Inflammatory macrophage treated with lipopolysaccharide for 4 hours (primary cell): Measurements from ENCODE around the gene GLO1.
A peak's percentile ranks its signal among the peaks of the same experiment; 100 is the strongest.

Experiments
- DNase-seq: peaks from one replicate; pipeline ENCODE4 v3.0.0-alpha.2; 2020

The GLO1 gene

GRCh38 chr6:38702558-38703397 lies at the start of gene GLO1:
Gene GLO1 (minus strand): TSS chr6:38703145. CDS start chr6:38703054, 91 bp downstream.
- peak; percentile 98 for DNase-seq

- DNase-seq, result no peak
These were observed 48.1 kb upstream of the GLO1 start for GRCh38 chr6:38750968-38751615.

DNA sequence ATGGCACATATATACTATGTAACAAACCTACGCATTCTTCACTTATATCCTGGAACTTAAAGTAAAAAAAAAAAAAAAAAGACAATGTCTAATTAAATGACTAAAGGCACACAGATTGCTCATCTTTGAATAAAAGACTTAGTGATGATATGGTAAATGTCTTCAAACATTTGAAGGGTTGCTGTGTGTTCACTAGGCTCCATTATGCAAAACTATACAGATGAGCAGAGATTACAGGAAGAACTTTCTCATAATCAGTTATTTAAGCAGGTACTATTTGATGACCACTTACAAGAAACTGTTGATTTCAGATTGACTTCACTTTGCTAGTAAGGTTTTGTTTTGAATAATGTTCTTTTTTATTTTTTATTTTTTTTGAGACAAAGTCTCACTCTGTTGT lies 46.5 kb upstream of the GLO1 start:
- DNase-seq, result no peak

GRCh38 chr6:38739532-38739931 lies 36.6 kb upstream of the GLO1 start:
- DNase-seq, result no peak

GRCh38 chr6:38738261-38738660 lies 35.3 kb upstream of the GLO1 start:
- no peak for DNase-seq

GRCh38 chr6:38736951-38737350 lies 34.0 kb upstream of the GLO1 start:
- DNase-seq, result no peak

- no peak for DNase-seq
These were observed 27.4 kb upstream of the GLO1 start for GRCh38 chr6:38730140-38730862.

DNA sequence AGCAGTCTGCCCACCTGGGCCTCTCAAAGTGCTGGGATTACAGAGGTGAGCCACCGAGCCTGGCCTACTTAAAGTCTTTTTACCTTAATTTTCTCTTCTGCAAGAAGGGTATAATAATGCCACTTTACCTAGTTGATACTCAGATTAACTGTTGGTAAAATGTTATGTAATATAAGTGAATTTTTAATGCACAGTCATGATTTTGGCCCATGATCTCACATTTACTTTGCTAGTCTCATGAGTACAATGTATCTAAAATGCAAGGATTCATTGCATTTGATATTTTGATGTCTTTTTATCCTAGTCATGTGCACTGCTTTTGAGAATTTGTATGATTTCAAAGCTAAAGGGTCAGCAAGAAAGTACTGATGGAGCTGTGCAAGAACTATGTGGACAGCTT lies 25.3 kb upstream of the GLO1 start:
- DNase-seq, result no peak

DNA sequence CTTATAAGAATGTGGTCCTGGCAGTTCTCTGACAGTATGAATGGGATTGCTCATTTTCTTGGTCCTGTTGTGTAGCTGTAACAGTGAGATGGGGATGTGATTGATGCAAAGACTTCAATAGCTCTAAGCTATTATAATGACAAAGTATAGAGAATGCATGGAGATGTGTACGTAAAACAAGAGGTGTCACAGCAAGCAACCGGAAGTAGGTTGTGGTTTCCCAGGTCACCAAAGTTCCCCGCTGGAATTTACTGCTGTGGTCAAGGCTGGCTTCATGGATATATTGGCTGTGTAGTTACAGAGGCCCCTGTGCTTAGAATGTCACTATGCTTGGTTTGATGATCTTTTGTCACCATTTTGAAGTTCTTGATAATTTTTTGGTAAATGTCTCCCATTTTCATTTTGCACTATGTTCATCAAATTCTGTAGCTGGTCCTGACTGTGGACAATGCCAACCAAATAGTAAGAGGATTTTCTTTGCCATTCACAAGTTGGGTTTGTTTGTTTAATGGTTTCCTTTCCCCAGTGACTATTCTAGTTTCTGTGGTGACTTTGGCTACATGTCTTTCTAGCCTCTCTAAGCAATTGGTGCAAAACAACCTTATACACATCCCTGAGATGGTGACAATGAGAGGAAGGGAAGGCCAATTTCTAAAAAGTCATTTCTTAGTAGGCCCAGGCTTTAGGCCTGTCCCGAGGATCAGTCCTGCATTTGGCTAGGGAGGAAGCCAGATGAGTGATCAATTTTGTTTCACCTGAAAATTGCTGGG lies 22.7 kb upstream of the GLO1 start:
- DNase-seq, result no peak

- no peak for DNase-seq
These were observed 21.4 kb upstream of the GLO1 start for GRCh38 chr6:38724343-38724742.

- no peak for DNase-seq
These were observed 20.8 kb upstream of the GLO1 start for GRCh38 chr6:38723783-38724182.

GRCh38 chr6:38722727-38723334 lies 19.9 kb upstream of the GLO1 start:
- DNase-seq, result no peak

GRCh38 chr6:38722038-38722437 lies 19.1 kb upstream of the GLO1 start:
- DNase-seq, result no peak

DNA sequence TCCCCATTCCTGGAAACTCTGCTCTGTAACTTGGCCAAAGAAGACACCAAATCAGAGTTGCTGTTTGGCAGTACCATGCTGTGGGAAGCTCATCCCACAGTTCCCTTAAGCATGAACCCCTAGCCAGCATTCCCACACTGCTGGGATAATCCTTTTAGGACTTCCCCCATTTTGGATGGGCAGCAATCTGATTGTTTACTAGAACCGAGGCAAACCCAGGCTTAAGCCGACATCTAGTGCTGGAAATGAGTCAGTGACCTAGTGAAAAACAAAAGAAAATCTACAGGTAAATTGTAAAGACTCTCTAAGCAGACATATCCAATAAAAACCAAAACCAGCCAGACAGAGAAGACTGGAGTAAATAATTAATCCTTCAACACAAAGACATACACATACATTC lies 17.4 kb upstream of the GLO1 start:
- no peak for DNase-seq

DNA sequence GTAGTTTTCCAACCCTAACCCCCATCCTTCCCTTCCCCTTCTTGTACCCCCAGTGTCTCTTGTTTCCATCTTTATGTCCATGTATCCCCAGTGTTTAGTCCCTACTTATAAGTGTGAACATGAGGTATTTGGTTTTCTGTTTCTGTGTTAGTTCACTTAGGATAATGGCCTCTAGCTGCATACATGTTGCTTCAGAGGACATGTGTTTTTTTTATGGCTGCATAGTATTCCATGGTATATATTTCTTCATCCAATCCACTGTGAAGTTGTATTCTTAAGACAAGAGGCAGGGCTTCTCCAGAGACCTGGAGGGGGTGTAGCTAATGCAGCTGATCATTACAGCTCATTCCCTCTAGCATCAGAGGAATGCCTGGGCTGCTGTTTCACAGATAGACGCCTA lies 16.4 kb upstream of the GLO1 start:
- DNase-seq, result no peak

- no peak for DNase-seq
These were observed 13.9 kb upstream of the GLO1 start for GRCh38 chr6:38716825-38717224.

- no peak for DNase-seq
These were observed 12.2 kb upstream of the GLO1 start, which contains the start of gene DNAH8 for GRCh38 chr6:38715016-38715689. Gene DNAH8 (plus strand): TSS chr6:38715311. CDS start chr6:38722810, 7,499 bp downstream.

DNA sequence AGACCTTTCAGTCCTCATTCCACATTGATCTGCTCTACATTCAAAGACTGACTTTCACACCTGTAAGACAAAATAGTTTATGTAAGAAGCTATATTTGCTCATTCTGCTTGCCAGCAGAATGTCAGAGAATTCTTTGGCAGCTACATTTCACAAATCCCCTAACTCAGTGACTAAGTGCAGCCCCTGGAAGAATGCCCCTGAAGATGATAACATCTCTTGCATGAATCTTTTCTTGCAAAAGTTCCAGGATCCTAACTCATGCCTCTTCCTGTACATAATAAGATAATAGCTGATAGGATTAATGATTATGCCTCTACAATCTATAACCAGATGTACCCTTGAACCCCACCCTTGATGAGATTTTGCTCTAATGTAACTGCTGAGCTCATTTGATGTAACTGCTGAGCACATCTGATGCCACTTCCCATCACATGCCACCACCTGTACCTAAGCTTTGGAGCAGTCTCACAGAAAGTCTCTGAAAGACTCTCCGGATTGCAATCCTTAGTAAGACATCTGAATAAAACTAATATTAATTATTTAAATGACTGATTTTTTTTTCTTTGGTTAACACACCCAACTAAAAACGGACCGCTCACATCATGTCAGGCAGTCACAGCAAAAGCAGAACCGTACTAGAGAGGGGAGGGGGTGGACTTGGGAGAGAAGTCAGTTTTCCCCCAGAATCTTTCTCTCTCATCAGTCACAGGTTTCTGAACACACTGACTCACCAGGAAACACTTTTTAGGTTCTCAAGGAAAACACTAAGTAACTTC lies 11.5 kb upstream of the GLO1 start:
- DNase-seq, result peak; percentile 15

DNA sequence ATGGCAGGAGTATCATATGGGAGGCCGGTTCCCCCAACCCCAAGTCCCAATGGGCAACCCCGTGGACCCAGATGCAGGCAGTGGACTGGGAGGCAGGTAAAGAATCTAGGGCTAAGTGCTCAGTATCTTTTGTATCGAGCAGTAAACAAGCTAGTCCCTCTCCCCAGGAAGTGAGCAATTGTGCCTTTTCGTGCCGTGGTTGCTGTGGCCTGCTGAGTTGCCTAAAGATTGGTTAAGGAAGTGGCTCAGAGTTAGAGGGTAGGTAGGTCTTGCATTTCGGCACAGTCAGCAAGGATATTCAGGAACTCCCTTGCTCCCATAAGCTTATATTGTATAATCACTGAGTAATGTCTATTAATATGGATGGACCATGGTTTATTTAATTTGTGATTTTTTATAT lies 10.9 kb upstream of the GLO1 start:
- peak; percentile 18 for DNase-seq

DNA sequence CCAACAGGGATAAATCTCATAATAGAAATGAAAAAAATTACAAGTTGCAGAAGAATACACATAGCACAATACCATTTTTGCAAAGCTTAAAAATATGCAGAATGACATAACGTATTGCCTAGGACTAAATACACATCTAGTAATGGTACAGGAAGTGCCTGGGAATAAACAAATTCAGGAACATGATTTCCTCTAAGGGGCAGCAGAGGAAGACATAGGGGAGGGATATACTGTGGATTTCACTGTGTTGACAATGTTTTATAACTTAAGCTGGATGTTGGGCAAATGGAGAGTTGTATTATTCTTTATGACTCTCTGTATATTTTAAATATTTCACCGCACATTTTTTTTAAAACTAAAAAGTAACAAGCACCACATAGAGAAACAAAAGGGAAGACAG lies 5.6 kb upstream of the GLO1 start:
- no peak for DNase-seq

DNA sequence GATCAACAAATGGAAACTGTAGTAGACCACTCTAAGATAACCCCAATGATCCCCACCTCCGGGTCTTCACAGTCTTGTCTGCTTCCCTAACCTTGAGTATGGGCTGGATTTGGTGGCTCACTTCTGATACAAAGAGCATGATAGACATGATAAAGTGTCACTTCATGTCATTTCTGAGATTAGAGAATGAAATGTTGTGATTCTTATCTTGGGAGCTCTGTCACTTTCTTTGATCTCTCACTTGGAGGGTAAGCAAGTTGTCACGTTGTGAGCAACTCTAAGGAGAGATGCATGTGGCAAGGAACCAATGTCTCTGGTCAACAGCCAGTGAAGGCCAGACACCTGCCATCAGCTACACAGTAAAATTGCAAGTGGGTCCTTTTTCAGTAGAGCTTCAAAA lies 3.0 kb upstream of the GLO1 start:
- no peak for DNase-seq
